ENCODE data around the gene CIRBP. TPM values are rescaled to one million over a fixed set of nuclear protein-coding genes. Genes with fewer than 3 reads are reported as not detected.

The CIRBP gene
- total RNA-seq, 1 experiment from 2014 or later: 263 TPM

GRCh38 chr19:1239420-1239795 lies 29.7 kb upstream of the CIRBP start:
- H3K79me2 ChIP-seq (ENCODE audit: insufficient read depth, low read length): no peaks in the 10 kb centered on the region; the same call in 1 of the 2 replicates
- peak overlapping the region; percentile 39 for H3K4me2 ChIP-seq (ENCODE audit: insufficient read depth, insufficient read length, low read length)
- no peak overlapping the region for H3K14ac ChIP-seq (ENCODE audit: insufficient read depth, low read length)
- no peak for TF ChIP-seq CTCF (conservative IDR thresholded peaks at IDR 0.05)
- H3K23ac ChIP-seq (ENCODE audit: insufficient read length, low read depth, low read length): no peak overlapping the region
- H3K56ac ChIP-seq (ENCODE audit: insufficient read length, low read depth, low read length): no peak overlapping the region
- Mint-ChIP-seq H3K36me3 (ENCODE audit: insufficient read depth in 1 of 3, low read depth in 3 of 3) (peaks cover 0 to 12% (median 1%) of the 10 kb centered on the region in 3 experiments; a peak in 4 of 7 replicates), H3K4me1 (peaks cover 13 to 19% of the 10 kb centered on the region in 2 experiments), H3K9me3 (no peaks in the 10 kb centered on the region; a peak in 1 of 5 replicates), H3K4me3 (peak overlapping the region; percentile 76 to 87), H3K27me3 (ENCODE audit: low read depth) (peaks cover 1% of the 10 kb centered on the region), H3K27ac (peak overlapping the region in 2 of 3 experiments; percentile 44 to 52; a peak in 1 of 7 replicates)
- no peaks in the 10 kb centered on the region for H3K4me1 ChIP-seq (ENCODE audit: insufficient read depth, low read length)
- no peak overlapping the region for H2AFZ ChIP-seq (ENCODE audit: low read length)
- no peak overlapping the region for H4K8ac ChIP-seq (replicated peaks; ENCODE audit: insufficient read length, low read depth, low read length)
- no peak overlapping the region for H2BK120ac ChIP-seq (ENCODE audit: low read depth, low read length, poor library complexity, severe bottlenecking)
- no peak overlapping the region for H3K18ac ChIP-seq (ENCODE audit: insufficient read length, low read depth, low read length)
- H3K27ac ChIP-seq (ENCODE audit: insufficient read length, low read depth, low read length): no peak overlapping the region
- no peaks in the 10 kb centered on the region for H3K79me1 ChIP-seq (ENCODE audit: insufficient read depth, low read depth, low read length, poor library complexity, severe bottlenecking)
- H3K9me3 ChIP-seq (ENCODE audit: control insufficient read depth, low read depth, low read length): no peaks in the 10 kb centered on the region
- H2BK5ac ChIP-seq (ENCODE audit: insufficient read length, low read length): no peak overlapping the region
- no peak overlapping the region for H2BK20ac ChIP-seq (ENCODE audit: low read depth, low read length, poor library complexity, severe bottlenecking)
- DNase-seq: no peak
- H3K9ac ChIP-seq (ENCODE audit: extremely low read depth, insufficient read length, low read length): no peak overlapping the region
- H3K23me2 ChIP-seq (ENCODE audit: insufficient read length, low read depth, low read length, poor library complexity, severe bottlenecking): peaks cover 11% of the 10 kb centered on the region
- H4K20me1 ChIP-seq (ENCODE audit: control insufficient read depth, insufficient read depth, insufficient read length): no peaks in the 10 kb centered on the region
- H2BK15ac ChIP-seq (ENCODE audit: low read depth, low read length): no peak overlapping the region
- H3T11ph ChIP-seq (ENCODE audit: low read length): no peak overlapping the region
- no peak overlapping the region for H3K4ac ChIP-seq (ENCODE audit: low read depth, low read length)
- no peak overlapping the region for H4K91ac ChIP-seq (ENCODE audit: insufficient read length, low read depth, low read length)
- WGBS (ENCODE audit: extremely low coverage, insufficient read length, low lambda C conversion rate): no CpG with 5 or more reads among the region's 11 CpGs
- H2BK12ac ChIP-seq (ENCODE audit: insufficient read length, low read depth, low read length): no peak overlapping the region
- no peaks in the 10 kb centered on the region for H3K27me3 ChIP-seq (ENCODE audit: insufficient read depth, low read length)
- H4K5ac ChIP-seq (ENCODE audit: insufficient read length, low read depth, low read length): no peak overlapping the region
- H2AK5ac ChIP-seq (ENCODE audit: insufficient read length, low read length): no peak overlapping the region
